ENCODE data around the gene SLC19A1.

DNA sequence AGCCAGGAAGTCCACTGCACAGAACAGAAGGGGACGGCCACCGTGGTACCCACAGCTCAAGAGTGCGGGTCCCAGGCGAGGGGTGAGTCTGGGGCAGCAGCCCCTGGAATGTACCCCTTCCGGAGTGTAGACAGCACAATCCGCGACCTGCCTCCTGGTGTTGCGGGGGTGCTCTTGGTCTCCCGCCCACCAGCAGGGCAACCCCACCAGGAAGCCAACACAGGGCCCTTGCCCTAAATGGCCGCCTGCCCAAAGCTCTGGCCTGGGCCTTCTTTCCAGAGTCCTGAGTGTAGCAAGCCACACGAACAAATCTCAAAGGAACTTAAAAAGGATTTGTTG lies 1.1 kb upstream of the SLC19A1 start:
- TF ChIP-seq, protein P1, sequence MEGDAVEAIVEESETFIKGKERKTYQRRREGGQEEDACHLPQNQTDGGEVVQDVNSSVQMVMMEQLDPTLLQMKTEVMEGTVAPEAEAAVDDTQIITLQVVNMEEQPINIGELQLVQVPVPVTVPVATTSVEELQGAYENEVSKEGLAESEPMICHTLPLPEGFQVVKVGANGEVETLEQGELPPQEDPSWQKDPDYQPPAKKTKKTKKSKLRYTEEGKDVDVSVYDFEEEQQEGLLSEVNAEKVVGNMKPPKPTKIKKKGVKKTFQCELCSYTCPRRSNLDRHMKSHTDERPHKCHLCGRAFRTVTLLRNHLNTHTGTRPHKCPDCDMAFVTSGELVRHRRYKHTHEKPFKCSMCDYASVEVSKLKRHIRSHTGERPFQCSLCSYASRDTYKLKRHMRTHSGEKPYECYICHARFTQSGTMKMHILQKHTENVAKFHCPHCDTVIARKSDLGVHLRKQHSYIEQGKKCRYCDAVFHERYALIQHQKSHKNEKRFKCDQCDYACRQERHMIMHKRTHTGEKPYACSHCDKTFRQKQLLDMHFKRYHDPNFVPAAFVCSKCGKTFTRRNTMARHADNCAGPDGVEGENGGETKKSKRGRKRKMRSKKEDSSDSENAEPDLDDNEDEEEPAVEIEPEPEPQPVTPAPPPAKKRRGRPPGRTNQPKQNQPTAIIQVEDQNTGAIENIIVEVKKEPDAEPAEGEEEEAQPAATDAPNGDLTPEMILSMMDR (IDR thresholded peaks at IDR 0.05 in 4 of 5, conservative IDR thresholded peaks at IDR 0.05 in 1 of 5) = no peak
- TF ChIP-seq POLR2A (IDR thresholded peaks at IDR 0.05) = no peak
